ENCODE results near the gene CTDNEP1.

GRCh38 chr17:7243453-7243729 is 8.1 kb downstream of the CTDNEP1 start:
- TF ChIP-seq CTCF (IDR thresholded peaks at IDR 0.05; ENCODE audit: low read depth, low read length, missing input control) (no peak), RAD21 (IDR thresholded peaks at IDR 0.05) (no peak), MAX (IDR thresholded peaks at IDR 0.05) (no peak), TAF1 (conservative IDR thresholded peaks at IDR 0.05) (no peak), RXRA (IDR thresholded peaks at IDR 0.05) (no peak), ZBTB33 (IDR thresholded peaks at IDR 0.05) (no peak)
